Measurements from ENCODE around the gene CDH4.

DNA sequence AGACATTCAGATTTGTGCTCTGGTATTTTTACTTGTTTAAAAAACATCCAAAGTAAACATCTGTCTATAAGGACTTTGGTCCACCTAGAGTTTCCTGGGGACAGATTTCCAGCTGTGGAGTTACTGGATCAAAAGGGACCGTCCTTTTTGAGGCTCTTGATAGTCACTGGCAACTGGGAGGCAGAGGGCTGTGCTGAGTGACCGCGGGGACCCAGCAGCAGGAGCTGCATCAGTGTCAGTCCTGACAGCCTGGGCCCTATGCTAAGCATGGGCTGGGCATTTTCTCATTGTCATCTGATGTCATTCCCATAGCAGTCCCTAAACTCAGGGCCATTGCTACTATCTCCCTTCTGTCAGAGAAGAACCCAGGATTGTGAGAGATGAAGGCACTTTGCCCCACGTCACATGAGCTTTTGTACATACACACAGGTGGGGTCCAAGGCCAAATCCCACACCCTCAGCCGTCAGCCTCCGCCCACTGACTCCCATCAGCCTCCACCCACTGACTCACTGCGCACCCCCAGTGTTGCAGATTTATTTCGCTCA lies 519.8 kb downstream of the CDH4 start:
- TF ChIP-seq, protein P1, sequence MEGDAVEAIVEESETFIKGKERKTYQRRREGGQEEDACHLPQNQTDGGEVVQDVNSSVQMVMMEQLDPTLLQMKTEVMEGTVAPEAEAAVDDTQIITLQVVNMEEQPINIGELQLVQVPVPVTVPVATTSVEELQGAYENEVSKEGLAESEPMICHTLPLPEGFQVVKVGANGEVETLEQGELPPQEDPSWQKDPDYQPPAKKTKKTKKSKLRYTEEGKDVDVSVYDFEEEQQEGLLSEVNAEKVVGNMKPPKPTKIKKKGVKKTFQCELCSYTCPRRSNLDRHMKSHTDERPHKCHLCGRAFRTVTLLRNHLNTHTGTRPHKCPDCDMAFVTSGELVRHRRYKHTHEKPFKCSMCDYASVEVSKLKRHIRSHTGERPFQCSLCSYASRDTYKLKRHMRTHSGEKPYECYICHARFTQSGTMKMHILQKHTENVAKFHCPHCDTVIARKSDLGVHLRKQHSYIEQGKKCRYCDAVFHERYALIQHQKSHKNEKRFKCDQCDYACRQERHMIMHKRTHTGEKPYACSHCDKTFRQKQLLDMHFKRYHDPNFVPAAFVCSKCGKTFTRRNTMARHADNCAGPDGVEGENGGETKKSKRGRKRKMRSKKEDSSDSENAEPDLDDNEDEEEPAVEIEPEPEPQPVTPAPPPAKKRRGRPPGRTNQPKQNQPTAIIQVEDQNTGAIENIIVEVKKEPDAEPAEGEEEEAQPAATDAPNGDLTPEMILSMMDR (IDR thresholded peaks at IDR 0.05) = no peak
- no peak for TF ChIP-seq POLR2A (IDR thresholded peaks at IDR 0.05)
- TF ChIP-seq POLR2AphosphoS5 (IDR thresholded peaks at IDR 0.05) = no peak

All from prostate gland (tissue), 2 donors.